H1 (cell line): ENCODE data around the gene EEF1G. TPM values are rescaled to one million over a fixed set of nuclear protein-coding genes. Genes with fewer than 3 reads are reported as not detected.
A peak's percentile ranks its signal among the peaks of the same experiment; 100 is the strongest.

Experiments
- CTCF ChIA-PET: fragments of 300-600 bp; sonication (Branson Sonifier 250); formaldehyde crosslinking; loops from one replicate; lab custom pipeline; 2021; ENCODE audit not compliant: partially characterized antibody; lab: Charles Lee
- POLR2A ChIA-PET: fragments of 300-600 bp; sonication (Branson Sonifier 250); formaldehyde crosslinking; loops from one replicate; lab custom pipeline; 2021; ENCODE audit warnings: inconsistent platforms; ENCODE audit not compliant: partially characterized antibody; lab: Charles Lee
- DNase-seq, 2 experiments: peaks; one replicate each; pipeline versions ENCODE4 v3.0.0 to v3.0.0-alpha.2; 2010 to 2022; ENCODE audit warnings: low spot score in 2 of 2, low read depth in 1 of 2, mixed read lengths in 1 of 2
- FAIRE-seq: peaks from 2 replicates; lab custom pipeline; 2011; peaks lifted over from hg19 to GRCh38; lab: Jason Lieb, UNC
- H2AFZ ChIP-seq: 2 replicates; pipeline ENCODE4 v1.8.1; 2012; ENCODE audit warnings: low read length, inconsistent platforms
- H2AK5ac ChIP-seq: 2 replicates; pipeline ENCODE4 v1.6.1; 2013; ENCODE audit warnings: low read depth, low read length
- H2BK120ac ChIP-seq: replicated peaks from 2 replicates; pipeline ENCODE3; 2013; ENCODE audit warnings: low read depth, low read length, inconsistent platforms
- H2BK12ac ChIP-seq: 2 replicates; pipeline ENCODE4 v1.6.1; 2013; ENCODE audit warnings: low read depth, low read length
- H2BK15ac ChIP-seq: 2 replicates; pipeline ENCODE4 v1.6.1; 2013; ENCODE audit warnings: low read length
- H2BK20ac ChIP-seq: 2 replicates; pipeline ENCODE4 v1.6.1; 2013; ENCODE audit warnings: low read length
- H2BK5ac ChIP-seq: 2 replicates; pipeline ENCODE4 v1.6.1; 2013; ENCODE audit warnings: low read depth, low read length
- H3K14ac ChIP-seq: 2 replicates; pipeline ENCODE4 v1.6.1; 2013; ENCODE audit warnings: inconsistent platforms; ENCODE audit not compliant: insufficient read length
- H3K18ac ChIP-seq: 2 replicates; pipeline ENCODE4 v1.6.1; 2013; ENCODE audit warnings: low read length; ENCODE audit errors: extremely low read depth
- H3K23ac ChIP-seq: 2 replicates; pipeline ENCODE4 v1.6.1; 2013; ENCODE audit warnings: inconsistent platforms; ENCODE audit not compliant: insufficient read length
- H3K23me2 ChIP-seq: 2 replicates; pipeline ENCODE4 v1.6.1; 2013; ENCODE audit warnings: low read depth, low read length
- H3K27ac ChIP-seq: 2 replicates; pipeline ENCODE4 v1.6.1; 2011; ENCODE audit warnings: low read depth, low read length, inconsistent platforms
- H3K27me3 ChIP-seq, 4 experiments: replicated peaks in 1 of 4; 1 replicate in 1 of 4; 2 replicates in 3 of 4; pipeline versions ENCODE4 v1.6.1 to v1.8.1; 2011 to 2013; ENCODE audit warnings: low read length in 3 of 4, mild to moderate bottlenecking in 3 of 4, inconsistent platforms in 2 of 4, mixed read lengths in 2 of 4, moderate library complexity in 1 of 4; ENCODE audit not compliant: control insufficient read depth in 3 of 4, insufficient read depth in 3 of 4; ENCODE audit errors: extremely low read depth in 1 of 4
- H3K36me3 ChIP-seq, 4 experiments: 2 replicates each; pipeline versions ENCODE4 v1.6.1 to v1.8.1; 2011 to 2013; ENCODE audit warnings: mild to moderate bottlenecking in 4 of 4, low read length in 3 of 4, moderate library complexity in 2 of 4, control low read depth in 1 of 4, inconsistent platforms in 1 of 4; ENCODE audit not compliant: insufficient read depth in 4 of 4, control insufficient read depth in 2 of 4
- H3K4ac ChIP-seq: replicated peaks from 2 replicates; pipeline ENCODE3; 2013; ENCODE audit warnings: low read length, low read depth, mixed read lengths, inconsistent platforms; ENCODE audit not compliant: insufficient read length
- H3K4me1 ChIP-seq, 4 experiments: replicated peaks in 1 of 4; 1 replicate in 1 of 4; 2 replicates in 3 of 4; pipeline versions ENCODE4 v1.6.1 to v1.8.1; 2011 to 2013; ENCODE audit warnings: low read length in 3 of 4, inconsistent platforms in 2 of 4, mixed read lengths in 1 of 4; ENCODE audit not compliant: insufficient read depth in 4 of 4, control insufficient read depth in 3 of 4
- H3K4me2 ChIP-seq, 2 experiments: 2 replicates each; pipeline versions ENCODE4 v1.6.1 to v1.8.1; 2011 to 2013; ENCODE audit warnings: low read depth in 2 of 2, low read length in 2 of 2, control low read depth in 1 of 2, inconsistent platforms in 1 of 2, mild to moderate bottlenecking in 1 of 2; ENCODE audit not compliant: insufficient read depth in 1 of 2
- H3K4me3 ChIP-seq, 4 experiments: fragments of 200-600, 300-600 bp in 1 of 4; sonication (generic), shearing (Covaris generic), sonication (Bioruptor Twin) in 1 of 4; 2 replicates each; pipeline versions ENCODE4 v1.5.1 to v1.8.1; 2011 to 2016; ENCODE audit warnings: low read length in 4 of 4, low read depth in 3 of 4, control low read depth in 2 of 4, inconsistent platforms in 2 of 4, mild to moderate bottlenecking in 2 of 4, mixed read lengths in 1 of 4, moderate library complexity in 1 of 4; ENCODE audit not compliant: insufficient read depth in 2 of 4; ENCODE audit errors: extremely low read depth in 1 of 4
- H3K56ac ChIP-seq: replicated peaks from 2 replicates; pipeline ENCODE3; 2013; ENCODE audit warnings: low read depth, mild to moderate bottlenecking, mixed read lengths, low read length, inconsistent platforms; ENCODE audit not compliant: insufficient read length
- H3K79me1 ChIP-seq: 2 replicates; pipeline ENCODE4 v1.6.1; 2013; ENCODE audit warnings: low read depth, low read length, control low read depth
- H3K79me2 ChIP-seq, 2 experiments: 2 replicates each; pipeline versions ENCODE4 v1.6.1 to v1.8.1; 2012 to 2013; ENCODE audit warnings: low read length in 2 of 2, mild to moderate bottlenecking in 2 of 2, inconsistent platforms in 1 of 2; ENCODE audit not compliant: insufficient read depth in 2 of 2, control insufficient read depth in 1 of 2
- H3K9ac ChIP-seq, 4 experiments: replicated peaks in 1 of 4; 1 replicate in 1 of 4; 2 replicates in 3 of 4; pipeline versions ENCODE4 v1.6.1 to v1.8.1; 2011 to 2013; ENCODE audit warnings: low read depth in 3 of 4, low read length in 3 of 4, control low read depth in 2 of 4, mild to moderate bottlenecking in 2 of 4, moderate library complexity in 2 of 4, inconsistent platforms in 1 of 4; ENCODE audit errors: extremely low read depth in 1 of 4
- H3K9me3 ChIP-seq, 2 experiments: 2 replicates each; pipeline versions ENCODE4 v1.6.1 to v1.8.1; 2012 to 2013; ENCODE audit warnings: mild to moderate bottlenecking in 2 of 2, moderate library complexity in 2 of 2, control low read depth in 1 of 2, inconsistent platforms in 1 of 2, low read depth in 1 of 2, low read length in 1 of 2, mixed read lengths in 1 of 2; ENCODE audit not compliant: insufficient read depth in 2 of 2
- H4K20me1 ChIP-seq, 2 experiments: replicated peaks in 1 of 2; 2 replicates each; pipeline versions ENCODE3 to v1.8.1; 2011 to 2013; ENCODE audit warnings: inconsistent platforms in 2 of 2, low read length in 2 of 2, mild to moderate bottlenecking in 1 of 2; ENCODE audit not compliant: insufficient read depth in 2 of 2, control insufficient read depth in 1 of 2
- H4K5ac ChIP-seq: 2 replicates; pipeline ENCODE4 v1.6.1; 2013; ENCODE audit warnings: low read length, low read depth, mixed read lengths, inconsistent platforms; ENCODE audit not compliant: insufficient read length
- H4K8ac ChIP-seq: 2 replicates; pipeline ENCODE4 v1.8.0; 2013; ENCODE audit warnings: mild to moderate bottlenecking, moderate library complexity, low read length, inconsistent platforms; ENCODE audit not compliant: insufficient read depth; ENCODE audit errors: extremely low read depth
- H4K91ac ChIP-seq: replicated peaks from 2 replicates; pipeline ENCODE3; 2013; ENCODE audit warnings: low read length, mixed read lengths, inconsistent platforms; ENCODE audit not compliant: insufficient read length
- GTF2F1 ChIP-seq: IDR thresholded peaks from 2 replicates; pipeline ENCODE4 v1.6.1; 2012; ENCODE audit warnings: low read depth, low read length, improper control_type of control experiment, borderline replicate concordance
- JUN ChIP-seq: IDR thresholded peaks from 2 replicates; pipeline ENCODE4 v1.6.1; 2011; ENCODE audit warnings: low read depth, mild to moderate bottlenecking, improper control_type of control experiment, low read length
- NRF1 ChIP-seq: IDR thresholded peaks from 2 replicates; pipeline ENCODE4 v1.6.1; 2011; ENCODE audit warnings: mild to moderate bottlenecking, low read depth, low read length, improper control_type of control experiment
- RAD21 ChIP-seq, 2 experiments: IDR thresholded peaks in 1 of 2; conservative IDR thresholded peaks in 1 of 2; 2 replicates each; pipeline ENCODE4 v1.6.1; 2011; ENCODE audit warnings: low read depth in 2 of 2, low read length in 2 of 2, improper control_type of control experiment in 1 of 2, inconsistent platforms in 1 of 2, mild to moderate bottlenecking in 1 of 2, moderate library complexity in 1 of 2
- RNF2 ChIP-seq: fragments of 200-900, 300-1000 bp; sonication (generic); IDR thresholded peaks from 2 replicates; pipeline ENCODE4 v1.7.1; 2016; ENCODE audit warnings: borderline replicate concordance, low read depth, mild to moderate bottlenecking, antibody characterized with exemption, low read length; ENCODE audit not compliant: poor library complexity, severe bottlenecking; ENCODE audit errors: missing control alignments
- SAP30 ChIP-seq: fragments of 300-600 bp; sonication (generic); IDR thresholded peaks from 2 replicates; pipeline ENCODE4 v1.7.1; 2012; ENCODE audit warnings: low read length, moderate library complexity, mild to moderate bottlenecking, inconsistent platforms; ENCODE audit not compliant: insufficient read depth, insufficient replicate concordance
- SP1 ChIP-seq: IDR thresholded peaks from 2 replicates; pipeline ENCODE4 v1.6.1; 2011; ENCODE audit warnings: low read depth, low read length
- TEAD4 ChIP-seq: IDR thresholded peaks from 2 replicates; pipeline ENCODE4 v1.6.1; 2012; ENCODE audit warnings: low read depth, low read length, inconsistent platforms, mixed read lengths
- WGBS, 2 experiments: shearing (Covaris generic) in 1 of 2; methylation state at CpG; one replicate each; pipeline versions ENCODE4 v1.1.6 to v1.1.7; 2013 to 2015; ENCODE audit warnings: low lambda C conversion rate in 2 of 2, mixed read lengths in 2 of 2, inconsistent platforms in 1 of 2, low coverage in 1 of 2, missing lambda C conversion rate in 1 of 2; ENCODE audit not compliant: insufficient replicate concordance in 2 of 2, insufficient coverage in 1 of 2, insufficient read length in 1 of 2; ENCODE audit errors: extremely low coverage in 1 of 2, missing lambda C conversion rate in 1 of 2; 5-methylcytosine and 5-hydroxymethylcytosine counted together
- polyA plus RNA-seq, 7 experiments: library from polyadenylated mRNA; depleted of rRNA in 3 of 7; stranded (reverse) in 5 of 7; unstranded in 2 of 7; fragments of >200 nt in 5 of 7; fragments of 200-250 nt in 2 of 7; gene quantifications; 1 replicate in 5 of 7; 2 replicates in 1 of 7; 4 replicates in 1 of 7; pipeline versions ENCODE4 v1.2.1 to v1.2.3, GENCODE V29; 2011 to 2013; ENCODE audit warnings: missing spikeins in 2 of 7, mixed read lengths in 2 of 7
- total RNA-seq: library from RNA; stranded (reverse); fragmentation: NEBNext Ultra II Directional; extraction: Animal tissue kit (Norgen Biotek cat#: 25700); gene quantifications from 2 replicates; pipeline ENCODE4 v1.2.1, GENCODE V29; 2021

EEF1G gene
- total and polyA plus RNA-seq, 2 of the 8 experiments (the other 6 are each of a cell fraction or from before 2014, with no cell fraction given): 1,627 to 1,996 TPM

DNA sequence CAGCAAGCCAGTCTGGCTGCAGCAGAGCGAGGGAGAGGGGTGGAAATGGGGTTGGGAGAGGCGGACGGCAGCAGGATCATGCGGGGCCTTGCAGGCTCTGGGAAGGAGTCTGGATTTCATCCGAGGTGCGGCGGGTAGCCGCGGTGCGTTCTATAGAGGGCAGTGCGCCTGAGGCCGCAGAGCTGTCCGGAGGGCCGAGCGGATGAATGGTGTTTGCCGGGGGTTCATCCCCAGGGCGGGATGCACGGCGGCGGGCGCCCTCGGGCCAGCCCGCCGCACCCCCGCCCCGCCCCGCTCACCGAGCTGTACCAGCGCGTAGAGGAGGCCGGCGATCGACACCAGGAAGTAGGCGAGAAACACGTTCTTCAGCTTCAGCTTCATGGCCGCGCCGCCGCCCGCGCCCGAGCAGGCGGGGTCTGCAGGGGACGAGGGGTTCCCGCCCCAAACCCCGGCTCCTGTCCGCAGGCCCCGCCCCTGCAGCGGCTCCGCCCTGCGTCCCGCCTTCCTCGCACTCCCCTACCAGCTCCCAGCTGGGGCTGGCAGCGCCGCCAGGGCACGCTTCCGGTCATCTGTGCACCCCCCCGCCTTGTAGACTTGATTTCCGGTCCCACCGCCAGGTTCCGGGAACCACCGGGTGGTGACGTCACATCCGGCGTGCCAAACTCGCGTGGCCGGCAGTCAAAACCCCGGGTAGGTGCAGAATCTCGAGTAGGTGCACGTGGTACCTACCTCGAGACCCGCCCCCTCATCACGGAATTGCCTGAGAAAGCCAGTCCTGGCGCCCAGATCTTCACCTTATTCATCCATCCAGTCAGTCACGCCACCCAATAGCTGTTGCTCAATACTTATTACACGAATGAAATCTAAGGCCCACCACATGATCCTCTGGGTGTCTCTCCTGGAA is 48.1 kb upstream of the EEF1G start, which contains the start of gene B3GAT3:
B3GAT3 (minus strand) TSS at position 420 of the 904 bp plus-strand sequence; CDS start at position 381, 39 bp downstream.
- CTCF ChIA-PET: interaction anchor here (0.6 to 3.5 kb wide), 13 partner anchors 9 to 227 kb away, joined by 3 to 25 read pairs (median 4); partner anchors contain the start of genes C11orf98, CSKMT, EML3 and ROM1
- Histone ChIP-seq H4K91ac (peak within 1 kb of the TSS; percentile 44), H3K4ac (no peak within 1 kb of the TSS), H2BK120ac (no peak within 1 kb of the TSS), H3K9ac (peak within 1 kb of the TSS; percentile 51 to 82 (median 77)), H2BK5ac (peak within 1 kb of the TSS; percentile 71; the same call in 1 of the 2 replicates), H2BK15ac (no peak within 1 kb of the TSS), H3K4me3 (peak within 1 kb of the TSS; percentile 59 to 87 (median 83)), H4K5ac (peak within 1 kb of the TSS; percentile 48), H2AK5ac (no peak within 1 kb of the TSS), H3K79me1 (no peaks in the 10 kb centered on the region), H2BK12ac (0 out of 2 replicates have a peak within 1 kb of the TSS, but pooled peaks have one; percentile 27), H3K27ac (peak within 1 kb of the TSS; percentile 46), H3K4me1 (peaks cover 0 to 5% (median 0%) of the 10 kb centered on the region in 4 experiments; a peak in 1 of 7 replicates), H3K9me3 (no peaks in the 10 kb centered on the region), H2BK20ac (no peak within 1 kb of the TSS), H3K4me2 (peak within 1 kb of the TSS; percentile 66 to 68), H4K20me1 (peaks cover 0 to 3% of the 10 kb centered on the region in 2 experiments), H3K14ac (no peak within 1 kb of the TSS), H2AFZ (no peak within 1 kb of the TSS), H3K23me2 (peaks cover 4% of the 10 kb centered on the region; the same call in 1 of the 2 replicates), H3K23ac (no peak within 1 kb of the TSS), H3K79me2 (no peaks in the 10 kb centered on the region), H3K18ac (peak within 1 kb of the TSS; percentile 83), H3K56ac (peak within 1 kb of the TSS; percentile 43), H3K27me3 (no peaks in the 10 kb centered on the region), H4K8ac (peak within 1 kb of the TSS; percentile 86; the same call in 1 of the 2 replicates), H3K36me3 (peaks cover 14 to 19% (median 16%) of the 10 kb centered on the region in 4 experiments)
- POLR2A ChIA-PET: interaction anchor here (0.8 to 8.6 kb wide), 42 partner anchors 9 to 260 kb away, joined by 3 to 83 read pairs (median 4); partner anchors contain the start of genes BSCL2, C11orf98, CSKMT and EEF1G
- FAIRE-seq: no peak
- WGBS, 2 experiments: 4% methylated on average over 64 of the region's 77 CpGs; no CpG with 5 or more reads in 1 of the 2 experiments
- peak; percentile 97 to 98 for DNase-seq
- TF ChIP-seq RAD21 (IDR thresholded peaks at IDR 0.05 in 1 of 2, conservative IDR thresholded peaks at IDR 0.05 in 1 of 2; ENCODE audit: low read depth in 2 of 2, low read length in 2 of 2) (peak; percentile 0; a peak in 2 of 4 replicates), JUN (peak; percentile 85), SAP30 (peak; percentile 91), SP1 (peak; percentile 61; the same call in 1 of the 2 replicates), RNF2 (no peak), NRF1 (no peak), TEAD4 (0 out of 2 replicates have a peak, but pooled peaks have one; percentile 0), GTF2F1 (no peak)
